ENCODE measurements around the gene TNS3. TPM values are rescaled to one million over a fixed set of nuclear protein-coding genes. Genes with fewer than 3 reads are reported as not detected.

TNS3 gene
- polyA plus RNA-seq, 2 donors: 2.7 to 3.4 TPM

- no peaks in the 10 kb centered on the region for H3K27me3 ChIP-seq (ENCODE audit: control insufficient read depth in 1 of 2, insufficient read depth in 2 of 2, low read length in 2 of 2)
- H3K4me3 ChIP-seq (ENCODE audit: low read depth in 1 of 2, low read length in 2 of 2): no peak overlapping the region
- 69 to 80% methylated on average over 4 of the region's 4 CpGs for WGBS, 2 donors
- H3K27ac ChIP-seq (ENCODE audit: low read depth in 2 of 2, low read length in 1 of 2): peak overlapping the region; percentile 30 to 35
- peaks cover 3 to 8% of the 10 kb centered on the region in 2 donors for H3K4me1 ChIP-seq (ENCODE audit: control insufficient read depth in 2 of 2, insufficient read depth in 2 of 2, low read length in 1 of 2)
- H3K9me3 ChIP-seq (ENCODE audit: control insufficient read depth in 2 of 2, insufficient read depth in 1 of 2, low read depth in 1 of 2, low read length in 1 of 2): no peaks in the 10 kb centered on the region
- H3K36me3 ChIP-seq (ENCODE audit: control insufficient read depth in 2 of 2, insufficient read depth in 2 of 2, low read length in 1 of 2): no peaks in the 10 kb centered on the region
These were observed 24.6 kb downstream of the TNS3 start for GRCh38 chr7:47557317-47557693.

- Histone ChIP-seq H3K9me3 (ENCODE audit: control insufficient read depth in 2 of 2, insufficient read depth in 1 of 2, low read depth in 1 of 2, low read length in 1 of 2) (no peaks in the 10 kb centered on the region), H3K27ac (ENCODE audit: low read depth in 2 of 2, low read length in 1 of 2) (no peak overlapping the region), H3K36me3 (ENCODE audit: control insufficient read depth in 2 of 2, insufficient read depth in 2 of 2, low read length in 1 of 2) (no peaks in the 10 kb centered on the region), H3K4me1 (ENCODE audit: control insufficient read depth in 2 of 2, insufficient read depth in 2 of 2, low read length in 1 of 2) (peaks cover 3 to 8% of the 10 kb centered on the region in 2 donors), H3K4me3 (ENCODE audit: low read depth in 1 of 2, low read length in 2 of 2) (no peak overlapping the region), H3K27me3 (ENCODE audit: control insufficient read depth in 1 of 2, insufficient read depth in 2 of 2, low read length in 2 of 2) (no peaks in the 10 kb centered on the region)
- WGBS, 2 donors: 83% methylated on average over 13 of the region's 13 CpGs
These were observed 25.3 kb downstream of the TNS3 start for GRCh38 chr7:47556511-47557180.

- Histone ChIP-seq H3K4me1 (ENCODE audit: control insufficient read depth in 2 of 2, insufficient read depth in 2 of 2, low read length in 1 of 2) (peaks cover 3 to 13% of the 10 kb centered on the region in 2 donors), H3K27me3 (ENCODE audit: control insufficient read depth in 1 of 2, insufficient read depth in 2 of 2, low read length in 2 of 2) (no peaks in the 10 kb centered on the region), H3K27ac (ENCODE audit: low read depth in 2 of 2, low read length in 1 of 2) (no peak overlapping the region), H3K4me3 (ENCODE audit: low read depth in 1 of 2, low read length in 2 of 2) (no peak overlapping the region), H3K9me3 (ENCODE audit: control insufficient read depth in 2 of 2, insufficient read depth in 1 of 2, low read depth in 1 of 2, low read length in 1 of 2) (no peaks in the 10 kb centered on the region), H3K36me3 (ENCODE audit: control insufficient read depth in 2 of 2, insufficient read depth in 2 of 2, low read length in 1 of 2) (no peaks in the 10 kb centered on the region)
- 91 to 92% methylated on average over 2 of the region's 2 CpGs for WGBS, 2 donors
These were observed 28.6 kb downstream of the TNS3 start for GRCh38 chr7:47553309-47553708.

GRCh38 chr7:47552621-47553020 lies 29.3 kb downstream of the TNS3 start:
- Histone ChIP-seq H3K36me3 (ENCODE audit: control insufficient read depth in 2 of 2, insufficient read depth in 2 of 2, low read length in 1 of 2) (no peaks in the 10 kb centered on the region), H3K4me1 (ENCODE audit: control insufficient read depth in 2 of 2, insufficient read depth in 2 of 2, low read length in 1 of 2) (peaks cover 0 to 10% of the 10 kb centered on the region in 2 donors), H3K4me3 (ENCODE audit: low read depth in 1 of 2, low read length in 2 of 2) (no peak overlapping the region), H3K9me3 (ENCODE audit: control insufficient read depth in 2 of 2, insufficient read depth in 1 of 2, low read depth in 1 of 2, low read length in 1 of 2) (no peaks in the 10 kb centered on the region), H3K27ac (ENCODE audit: low read depth in 2 of 2, low read length in 1 of 2) (no peak overlapping the region), H3K27me3 (ENCODE audit: control insufficient read depth in 1 of 2, insufficient read depth in 2 of 2, low read length in 2 of 2) (no peaks in the 10 kb centered on the region)
- WGBS, 2 donors: 38 to 49% methylated on average over 3 of the region's 3 CpGs

GRCh38 chr7:47551668-47552440 lies 30.1 kb downstream of the TNS3 start:
- no peak overlapping the region for H3K27ac ChIP-seq (ENCODE audit: low read depth in 2 of 2, low read length in 1 of 2)
- whole genome bisulfite sequencing, 2 donors: 46% methylated on average over 12 of the region's 12 CpGs
- peaks cover 0 to 10% of the 10 kb centered on the region in 2 donors for H3K4me1 ChIP-seq (ENCODE audit: control insufficient read depth in 2 of 2, insufficient read depth in 2 of 2, low read length in 1 of 2)
- H3K27me3 ChIP-seq (ENCODE audit: control insufficient read depth in 1 of 2, insufficient read depth in 2 of 2, low read length in 2 of 2): no peaks in the 10 kb centered on the region
- H3K4me3 ChIP-seq (ENCODE audit: low read depth in 1 of 2, low read length in 2 of 2): no peak overlapping the region
- no peaks in the 10 kb centered on the region for H3K36me3 ChIP-seq (ENCODE audit: control insufficient read depth in 2 of 2, insufficient read depth in 2 of 2, low read length in 1 of 2)
- H3K9me3 ChIP-seq (ENCODE audit: control insufficient read depth in 2 of 2, insufficient read depth in 1 of 2, low read depth in 1 of 2, low read length in 1 of 2): no peaks in the 10 kb centered on the region

- H3K27ac ChIP-seq (ENCODE audit: low read depth in 2 of 2, low read length in 1 of 2): no peak overlapping the region
- 72 to 78% methylated on average over 11 of the region's 11 CpGs for WGBS, 2 donors
- no peak overlapping the region for H3K4me3 ChIP-seq (ENCODE audit: low read depth in 1 of 2, low read length in 2 of 2)
- H3K9me3 ChIP-seq (ENCODE audit: control insufficient read depth in 2 of 2, insufficient read depth in 1 of 2, low read depth in 1 of 2, low read length in 1 of 2): no peaks in the 10 kb centered on the region
- no peaks in the 10 kb centered on the region for H3K36me3 ChIP-seq (ENCODE audit: control insufficient read depth in 2 of 2, insufficient read depth in 2 of 2, low read length in 1 of 2)
- H3K27me3 ChIP-seq (ENCODE audit: control insufficient read depth in 1 of 2, insufficient read depth in 2 of 2, low read length in 2 of 2): no peaks in the 10 kb centered on the region
- peaks cover 0 to 8% of the 10 kb centered on the region in 2 donors for H3K4me1 ChIP-seq (ENCODE audit: control insufficient read depth in 2 of 2, insufficient read depth in 2 of 2, low read length in 1 of 2)
These were observed 31.0 kb downstream of the TNS3 start for GRCh38 chr7:47550788-47551470.

GRCh38 chr7:47549916-47550315 lies 32.0 kb downstream of the TNS3 start:
- Histone ChIP-seq H3K27me3 (ENCODE audit: control insufficient read depth in 1 of 2, insufficient read depth in 2 of 2, low read length in 2 of 2) (no peaks in the 10 kb centered on the region), H3K4me3 (ENCODE audit: low read depth in 1 of 2, low read length in 2 of 2) (no peak overlapping the region), H3K4me1 (ENCODE audit: control insufficient read depth in 2 of 2, insufficient read depth in 2 of 2, low read length in 1 of 2) (peaks cover 0 to 8% of the 10 kb centered on the region in 2 donors), H3K27ac (ENCODE audit: low read depth in 2 of 2, low read length in 1 of 2) (no peak overlapping the region), H3K36me3 (ENCODE audit: control insufficient read depth in 2 of 2, insufficient read depth in 2 of 2, low read length in 1 of 2) (no peaks in the 10 kb centered on the region), H3K9me3 (ENCODE audit: control insufficient read depth in 2 of 2, insufficient read depth in 1 of 2, low read depth in 1 of 2, low read length in 1 of 2) (no peaks in the 10 kb centered on the region)
- 88 to 93% methylated on average over 8 of the region's 8 CpGs for WGBS, 2 donors

- peaks cover 0 to 8% of the 10 kb centered on the region in 2 donors for H3K4me1 ChIP-seq (ENCODE audit: control insufficient read depth in 2 of 2, insufficient read depth in 2 of 2, low read length in 1 of 2)
- H3K27ac ChIP-seq (ENCODE audit: low read depth in 2 of 2, low read length in 1 of 2): no peak overlapping the region
- no peaks in the 10 kb centered on the region for H3K36me3 ChIP-seq (ENCODE audit: control insufficient read depth in 2 of 2, insufficient read depth in 2 of 2, low read length in 1 of 2)
These were observed 32.5 kb downstream of the TNS3 start for GRCh38 chr7:47549397-47549796.

GRCh38 chr7:47548546-47548945 lies 33.4 kb downstream of the TNS3 start:
- Histone ChIP-seq H3K36me3 (ENCODE audit: control insufficient read depth in 2 of 2, insufficient read depth in 2 of 2, low read length in 1 of 2) (no peaks in the 10 kb centered on the region), H3K27me3 (ENCODE audit: control insufficient read depth in 1 of 2, insufficient read depth in 2 of 2, low read length in 2 of 2) (no peaks in the 10 kb centered on the region), H3K27ac (ENCODE audit: low read depth in 2 of 2, low read length in 1 of 2) (no peak overlapping the region), H3K4me3 (ENCODE audit: low read depth in 1 of 2, low read length in 2 of 2) (no peak overlapping the region), H3K4me1 (ENCODE audit: control insufficient read depth in 2 of 2, insufficient read depth in 2 of 2, low read length in 1 of 2) (peaks cover 0 to 8% of the 10 kb centered on the region in 2 donors), H3K9me3 (ENCODE audit: control insufficient read depth in 2 of 2, insufficient read depth in 1 of 2, low read depth in 1 of 2, low read length in 1 of 2) (no peaks in the 10 kb centered on the region)
- WGBS, 2 donors: 90 to 93% methylated on average over 8 of the region's 8 CpGs

More at GRCh38 chr7:47549397-47549796, 32.5 kb downstream of the TNS3 start:
- no peaks in the 10 kb centered on the region for H3K9me3 ChIP-seq (ENCODE audit: control insufficient read depth in 2 of 2, insufficient read depth in 1 of 2, low read depth in 1 of 2, low read length in 1 of 2)
- 86 to 87% methylated on average over 5 to 6 of the region's 6 CpGs for WGBS, 2 donors
- H3K27me3 ChIP-seq (ENCODE audit: control insufficient read depth in 1 of 2, insufficient read depth in 2 of 2, low read length in 2 of 2): no peaks in the 10 kb centered on the region
- H3K4me3 ChIP-seq (ENCODE audit: low read depth in 1 of 2, low read length in 2 of 2): no peak overlapping the region

All from esophagus (tissue), 2 donors.